ENCODE results near the gene ZMIZ1. TPM values are rescaled to one million over a fixed set of nuclear protein-coding genes. Genes with fewer than 3 reads are reported as not detected.

ZMIZ1 gene
- total RNA-seq, 1 donor from 2014 or later = 67.6 TPM

- H3K27me3 Mint-ChIP-seq (ENCODE audit: insufficient read depth) = peaks cover 3% of the 10 kb centered on the region
Measured at GRCh38 chr10:79186486-79187120, 117.8 kb downstream of the ZMIZ1 start.

GRCh38 chr10:79187121-79187940, 118.6 kb downstream of the ZMIZ1 start:
- no peak overlapping the region for H3K4me3 Mint-ChIP-seq
- intact Hi-C loops (cut with micrococcal nuclease) = no loop called here

More at GRCh38 chr10:79186486-79187120, 117.8 kb downstream of the ZMIZ1 start:
- no peaks in the 10 kb centered on the region for H3K36me3 Mint-ChIP-seq (ENCODE audit: low read depth)
- no peak overlapping the region for H3K27ac Mint-ChIP-seq
- no peaks in the 10 kb centered on the region for H3K4me1 Mint-ChIP-seq (ENCODE audit: low read depth)
- DNase-seq (ENCODE audit: low spot score) = no peak
- no peak overlapping the region for H3K4me3 Mint-ChIP-seq
- intact Hi-C loops (cut with micrococcal nuclease) = no loop called here
- H3K9me3 Mint-ChIP-seq = no peaks in the 10 kb centered on the region

GRCh38 chr10:79188154-79188965, 119.6 kb downstream of the ZMIZ1 start:
- Mint-ChIP-seq H3K27me3 (ENCODE audit: insufficient read depth) (peaks cover 3% of the 10 kb centered on the region), H3K27ac (no peak overlapping the region), H3K36me3 (ENCODE audit: low read depth) (no peaks in the 10 kb centered on the region), H3K4me1 (ENCODE audit: low read depth) (no peaks in the 10 kb centered on the region), H3K9me3 (no peaks in the 10 kb centered on the region), H3K4me3 (no peak overlapping the region)
- intact Hi-C loops (cut with micrococcal nuclease) = no loop called here
- DNase-seq (ENCODE audit: low spot score) = no peak

More at GRCh38 chr10:79187121-79187940, 118.6 kb downstream of the ZMIZ1 start:
- Mint-ChIP-seq H3K9me3 (no peaks in the 10 kb centered on the region), H3K36me3 (ENCODE audit: low read depth) (no peaks in the 10 kb centered on the region), H3K4me1 (ENCODE audit: low read depth) (no peaks in the 10 kb centered on the region), H3K27me3 (ENCODE audit: insufficient read depth) (peaks cover under 1% of the 10 kb centered on the region), H3K27ac (no peak overlapping the region)
- no peak for DNase-seq (ENCODE audit: low spot score)

GRCh38 chr10:79189181-79189580, 120.4 kb downstream of the ZMIZ1 start:
- no peaks in the 10 kb centered on the region for H3K9me3 Mint-ChIP-seq
- no peaks in the 10 kb centered on the region for H3K36me3 Mint-ChIP-seq (ENCODE audit: low read depth)
- intact Hi-C loops (cut with micrococcal nuclease) = no loop called here
- no peaks in the 10 kb centered on the region for H3K4me1 Mint-ChIP-seq (ENCODE audit: low read depth)
- no peak overlapping the region for H3K27ac Mint-ChIP-seq
- DNase-seq (ENCODE audit: low spot score) = no peak
- peaks cover 3% of the 10 kb centered on the region for H3K27me3 Mint-ChIP-seq (ENCODE audit: insufficient read depth)
- H3K4me3 Mint-ChIP-seq = no peak overlapping the region

- Mint-ChIP-seq H3K4me3 (no peak overlapping the region), H3K4me1 (ENCODE audit: low read depth) (no peaks in the 10 kb centered on the region), H3K36me3 (ENCODE audit: low read depth) (no peaks in the 10 kb centered on the region), H3K9me3 (no peaks in the 10 kb centered on the region), H3K27me3 (ENCODE audit: insufficient read depth) (peaks cover 3% of the 10 kb centered on the region), H3K27ac (no peak overlapping the region)
- intact Hi-C loops (cut with micrococcal nuclease) = loop anchor here (10.0 kb wide), 1 partner anchor 665 kb away; no protein-coding TSS in a partner anchor
- no peak for DNase-seq (ENCODE audit: low spot score)
Measured at GRCh38 chr10:79189853-79190435, 121.2 kb downstream of the ZMIZ1 start.

GRCh38 chr10:79190740-79191261, 122.0 kb downstream of the ZMIZ1 start:
- H3K4me3 Mint-ChIP-seq = no peak overlapping the region
- H3K36me3 Mint-ChIP-seq (ENCODE audit: low read depth) = no peaks in the 10 kb centered on the region
- intact Hi-C loops (cut with micrococcal nuclease) = loop anchor here (10.0 kb wide), 1 partner anchor 666 kb away; no protein-coding TSS in a partner anchor
- H3K27ac Mint-ChIP-seq = no peak overlapping the region
- H3K4me1 Mint-ChIP-seq (ENCODE audit: low read depth) = peaks cover 6% of the 10 kb centered on the region
- H3K27me3 Mint-ChIP-seq (ENCODE audit: insufficient read depth) = peaks cover 3% of the 10 kb centered on the region
- H3K9me3 Mint-ChIP-seq = no peaks in the 10 kb centered on the region
- no peak for DNase-seq (ENCODE audit: low spot score)

GRCh38 chr10:79191951-79192676, 123.3 kb downstream of the ZMIZ1 start:
- Mint-ChIP-seq H3K9me3 (no peaks in the 10 kb centered on the region), H3K4me1 (ENCODE audit: low read depth) (peaks cover 6% of the 10 kb centered on the region), H3K4me3 (no peak overlapping the region), H3K27me3 (ENCODE audit: insufficient read depth) (peaks cover 3% of the 10 kb centered on the region), H3K27ac (no peak overlapping the region), H3K36me3 (ENCODE audit: low read depth) (no peaks in the 10 kb centered on the region)
- DNase-seq (ENCODE audit: low spot score) = no peak
- intact Hi-C loops (cut with micrococcal nuclease) = loop anchor here (10.0 kb wide), 1 partner anchor 667 kb away; no protein-coding TSS in a partner anchor

- peaks cover 6% of the 10 kb centered on the region for H3K4me1 Mint-ChIP-seq (ENCODE audit: low read depth)
- no peaks in the 10 kb centered on the region for H3K9me3 Mint-ChIP-seq
- peaks cover 3% of the 10 kb centered on the region for H3K27me3 Mint-ChIP-seq (ENCODE audit: insufficient read depth)
- H3K27ac Mint-ChIP-seq = no peak overlapping the region
- intact Hi-C loops (cut with micrococcal nuclease) = loop anchor here (10.0 kb wide), 1 partner anchor 668 kb away; no protein-coding TSS in a partner anchor
- no peak overlapping the region for H3K4me3 Mint-ChIP-seq
- H3K36me3 Mint-ChIP-seq (ENCODE audit: low read depth) = no peaks in the 10 kb centered on the region
- DNase-seq (ENCODE audit: low spot score) = no peak
Measured at GRCh38 chr10:79192677-79193003, 123.9 kb downstream of the ZMIZ1 start.

GRCh38 chr10:79193694-79194382, 125.1 kb downstream of the ZMIZ1 start:
- Mint-ChIP-seq H3K4me3 (no peak overlapping the region), H3K27me3 (ENCODE audit: insufficient read depth) (peaks cover 3% of the 10 kb centered on the region), H3K27ac (no peak overlapping the region), H3K9me3 (no peaks in the 10 kb centered on the region), H3K36me3 (ENCODE audit: low read depth) (no peaks in the 10 kb centered on the region), H3K4me1 (ENCODE audit: low read depth) (peaks cover 6% of the 10 kb centered on the region)
- DNase-seq (ENCODE audit: low spot score) = no peak
- intact Hi-C loops (cut with micrococcal nuclease) = loop anchor here (2.0 to 10.0 kb wide), 3 partner anchors 221 to 1347 kb away; no protein-coding TSS in a partner anchor

- H3K4me1 Mint-ChIP-seq (ENCODE audit: low read depth) = peaks cover 6% of the 10 kb centered on the region
- H3K27ac Mint-ChIP-seq = no peak overlapping the region
- DNase-seq (ENCODE audit: low spot score) = peak; percentile 67
- intact Hi-C loops (cut with micrococcal nuclease) = loop anchor here (1.0 to 10.0 kb wide), 11 partner anchors 127 to 1349 kb away; partner anchors contain the start of genes RPS24 and ZMIZ1
- H3K4me3 Mint-ChIP-seq = no peak overlapping the region
- no peaks in the 10 kb centered on the region for H3K36me3 Mint-ChIP-seq (ENCODE audit: low read depth)
- peaks cover 3% of the 10 kb centered on the region for H3K27me3 Mint-ChIP-seq (ENCODE audit: insufficient read depth)
- no peaks in the 10 kb centered on the region for H3K9me3 Mint-ChIP-seq
Measured at GRCh38 chr10:79195091-79195923, 126.5 kb downstream of the ZMIZ1 start.
